NCI-H2171 treated with DMSO at 0.1 percent for 48 hours (cell line): ENCODE measurements around the gene HHAT.
"Not testable (repeated sequence)": the region's sequence is repeated elsewhere in the genome, so short reads cannot be mapped to it uniquely, and the experiment has no call there.

Source experiments
- DNase-seq: peaks from one replicate; lab custom pipeline; 2025; lab: John Stamatoyannopoulos, UW

The HHAT gene

GRCh38 chr1:210647406-210648333, 319.0 kb downstream of the HHAT start:
- peak; percentile 91 for DNase-seq

GRCh38 chr1:210648588-210649269, 320.0 kb downstream of the HHAT start:
- DNase-seq = no peak

- DNase-seq = no peak
These were observed 321.7 kb downstream of the HHAT start for GRCh38 chr1:210650403-210650802.

- DNase-seq = no peak
These were observed 323.7 kb downstream of the HHAT start for GRCh38 chr1:210652329-210652954.

- DNase-seq = no peak
These were observed 325.1 kb downstream of the HHAT start for GRCh38 chr1:210653771-210654170.

- no peak for DNase-seq
These were observed 325.7 kb downstream of the HHAT start for GRCh38 chr1:210654176-210654981.

- DNase-seq = no peak
These were observed 326.8 kb downstream of the HHAT start for GRCh38 chr1:210655511-210655910.

- no peak for DNase-seq
These were observed 329.1 kb downstream of the HHAT start for GRCh38 chr1:210657806-210658205.

GRCh38 chr1:210661520-210661919, 332.8 kb downstream of the HHAT start:
- DNase-seq = not testable (repeated sequence)

GRCh38 chr1:210662291-210663050, 333.8 kb downstream of the HHAT start:
- no peak for DNase-seq

- peak; percentile 52 for DNase-seq
These were observed 335.2 kb downstream of the HHAT start for GRCh38 chr1:210663730-210664573.

- DNase-seq = peak; percentile 14
These were observed 341.2 kb downstream of the HHAT start for GRCh38 chr1:210669951-210670350.

- no peak for DNase-seq
These were observed 345.4 kb downstream of the HHAT start for GRCh38 chr1:210674151-210674550.

GRCh38 chr1:210676539-210676938, 347.8 kb downstream of the HHAT start:
- DNase-seq = no peak

- DNase-seq = no peak
These were observed 348.8 kb downstream of the HHAT start for GRCh38 chr1:210677533-210677932.

GRCh38 chr1:210678306-210678705, 349.6 kb downstream of the HHAT start:
- DNase-seq = no peak

GRCh38 chr1:210681158-210681557, 352.5 kb downstream of the HHAT start:
- no peak for DNase-seq

- no peak for DNase-seq
These were observed 354.8 kb downstream of the HHAT start for GRCh38 chr1:210683403-210684047.

GRCh38 chr1:210684466-210685294, 356.0 kb downstream of the HHAT start:
- DNase-seq = no peak
